GM12878 (cell line): Measurements from ENCODE around the gene SCRN2.
A peak's percentile ranks its signal among the peaks of the same experiment; 100 is the strongest.

Source experiments
- CHD1 ChIP-seq: IDR thresholded peaks from 2 replicates; pipeline ENCODE4 v1.6.1; 2012; ENCODE audit warnings: low read depth, low read length, improper control_type of control experiment
- ETV6 ChIP-seq, 2 experiments: fragments of 450-650 bp in 1 of 2; IDR thresholded peaks in 1 of 2; conservative IDR thresholded peaks in 1 of 2; 2 replicates each; pipeline ENCODE4 v1.6.1; 2014; ENCODE audit warnings: antibody characterized with exemption in 1 of 2, borderline replicate concordance in 1 of 2, low read depth in 1 of 2, mild to moderate bottlenecking in 1 of 2, moderate library complexity in 1 of 2
- EZH2 ChIP-seq: IDR thresholded peaks from 2 replicates; pipeline ENCODE4 v1.6.1; 2012; ENCODE audit warnings: low read depth, mild to moderate bottlenecking, control low read depth, inconsistent platforms, low read length, borderline replicate concordance; ENCODE audit not compliant: control insufficient read depth
- GABPA ChIP-seq: IDR thresholded peaks from 2 replicates; pipeline ENCODE4 v1.6.1; 2014; ENCODE audit warnings: antibody characterized with exemption, low read depth, mild to moderate bottlenecking, inconsistent platforms
- JUND ChIP-seq: IDR thresholded peaks from 2 replicates; pipeline ENCODE4 v1.6.1; 2012; ENCODE audit warnings: low read depth, mild to moderate bottlenecking, low read length, improper control_type of control experiment, moderate library complexity
- MXI1 ChIP-seq: fragments of 150-350 bp; IDR thresholded peaks from 2 replicates; pipeline ENCODE4 v1.6.1; 2011; ENCODE audit warnings: low read depth, mild to moderate bottlenecking, inconsistent platforms, low read length, improper control_type of control experiment
- NFIC ChIP-seq: IDR thresholded peaks from 2 replicates; pipeline ENCODE4 v1.6.1; 2012; ENCODE audit warnings: low read depth, mild to moderate bottlenecking, inconsistent platforms, low read length, moderate library complexity
- POLR2AphosphoS5 ChIP-seq: IDR thresholded peaks from 2 replicates; pipeline ENCODE4 v1.6.1; 2011; ENCODE audit warnings: mild to moderate bottlenecking, low read length, inconsistent platforms
- STAT3 ChIP-seq: IDR thresholded peaks from 2 replicates; pipeline ENCODE4 v1.6.1; 2011; ENCODE audit warnings: low read depth, low read length, improper control_type of control experiment
- TARDBP ChIP-seq: IDR thresholded peaks from 2 replicates; pipeline ENCODE4 v1.6.1; 2016; ENCODE audit warnings: borderline replicate concordance
- ZNF274 ChIP-seq: IDR thresholded peaks from one replicate; pipeline ENCODE4 v1.8.0; 2011; ENCODE audit not compliant: insufficient read length, insufficient read depth
- TF ChIP-seq, protein P1 (sequence below): fragments of 450-650 bp; IDR thresholded peaks from 2 replicates; pipeline ENCODE4 v1.6.1; 2018; ENCODE audit warnings: mild to moderate bottlenecking, low read depth, moderate library complexity; ENCODE audit not compliant: partially characterized antibody
- TF ChIP-seq, protein P2 (sequence below), 3 experiments: IDR thresholded peaks in 2 of 3; conservative IDR thresholded peaks in 1 of 3; 2 replicates each; pipeline ENCODE4 v1.5.1; 2011; ENCODE audit warnings: low read depth in 3 of 3, low read length in 3 of 3, mild to moderate bottlenecking in 3 of 3, control low read depth in 2 of 3, moderate library complexity in 2 of 3, inconsistent platforms in 1 of 3, mixed read lengths in 1 of 3; ENCODE audit not compliant: control insufficient read depth in 2 of 3, insufficient read depth in 1 of 3; ENCODE audit errors: extremely low read depth in 1 of 3
- TF ChIP-seq, protein P3 (sequence below): IDR thresholded peaks from 2 replicates; pipeline ENCODE4 v1.6.1; 2011; ENCODE audit warnings: borderline replicate concordance, low read depth, mild to moderate bottlenecking, moderate library complexity, mixed read lengths, low read length; ENCODE audit not compliant: insufficient read depth; ENCODE audit errors: extremely low read length

DNA sequence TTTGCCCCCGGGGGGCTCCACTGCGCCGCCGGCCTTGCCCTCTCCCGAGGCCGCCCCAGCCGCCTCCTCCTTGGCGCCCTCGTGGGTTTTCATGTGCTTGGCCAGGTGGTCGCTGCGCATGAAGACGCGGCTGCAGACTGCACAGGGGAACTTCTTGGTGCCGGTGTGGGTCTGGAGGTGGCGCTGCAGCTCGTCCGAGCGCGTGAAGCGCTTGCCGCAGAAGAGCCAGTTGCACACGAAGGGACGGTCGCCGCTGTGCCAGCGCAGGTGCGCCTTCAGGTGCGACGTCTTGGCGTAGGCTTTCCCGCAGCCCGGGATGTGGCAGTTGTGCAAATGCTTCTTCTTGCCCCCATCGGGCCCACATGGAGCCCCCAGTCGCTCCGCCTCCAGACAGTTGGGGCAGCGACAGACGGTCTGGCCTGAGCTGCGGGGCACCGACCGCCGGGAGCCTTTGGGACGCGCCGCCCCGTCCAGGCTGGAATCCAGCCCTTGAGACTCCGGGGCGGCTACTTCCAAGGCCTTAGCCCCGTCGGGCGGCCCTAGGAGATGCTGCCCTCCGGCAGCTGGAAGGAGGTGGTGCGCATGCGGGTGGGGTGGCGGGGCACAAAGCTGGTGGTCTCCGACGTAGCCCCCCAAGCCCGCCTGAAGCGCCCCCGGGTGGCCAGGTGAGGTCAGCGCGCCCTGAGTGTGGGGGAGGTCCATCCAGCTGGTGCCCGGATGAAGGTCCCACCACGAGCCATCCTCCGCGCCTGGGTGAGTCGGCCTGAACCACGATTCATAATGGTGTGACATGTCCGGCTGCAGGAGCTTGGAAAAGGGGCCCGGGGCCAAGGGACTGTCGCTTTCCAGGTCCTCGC, 6.5 kb upstream of the SCRN2 start:
- TF ChIP-seq, protein P1, sequence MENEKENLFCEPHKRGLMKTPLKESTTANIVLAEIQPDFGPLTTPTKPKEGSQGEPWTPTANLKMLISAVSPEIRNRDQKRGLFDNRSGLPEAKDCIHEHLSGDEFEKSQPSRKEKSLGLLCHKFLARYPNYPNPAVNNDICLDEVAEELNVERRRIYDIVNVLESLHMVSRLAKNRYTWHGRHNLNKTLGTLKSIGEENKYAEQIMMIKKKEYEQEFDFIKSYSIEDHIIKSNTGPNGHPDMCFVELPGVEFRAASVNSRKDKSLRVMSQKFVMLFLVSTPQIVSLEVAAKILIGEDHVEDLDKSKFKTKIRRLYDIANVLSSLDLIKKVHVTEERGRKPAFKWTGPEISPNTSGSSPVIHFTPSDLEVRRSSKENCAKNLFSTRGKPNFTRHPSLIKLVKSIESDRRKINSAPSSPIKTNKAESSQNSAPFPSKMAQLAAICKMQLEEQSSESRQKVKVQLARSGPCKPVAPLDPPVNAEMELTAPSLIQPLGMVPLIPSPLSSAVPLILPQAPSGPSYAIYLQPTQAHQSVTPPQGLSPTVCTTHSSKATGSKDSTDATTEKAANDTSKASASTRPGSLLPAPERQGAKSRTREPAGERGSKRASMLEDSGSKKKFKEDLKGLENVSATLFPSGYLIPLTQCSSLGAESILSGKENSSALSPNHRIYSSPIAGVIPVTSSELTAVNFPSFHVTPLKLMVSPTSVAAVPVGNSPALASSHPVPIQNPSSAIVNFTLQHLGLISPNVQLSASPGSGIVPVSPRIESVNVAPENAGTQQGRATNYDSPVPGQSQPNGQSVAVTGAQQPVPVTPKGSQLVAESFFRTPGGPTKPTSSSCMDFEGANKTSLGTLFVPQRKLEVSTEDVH, result no peak
- TF ChIP-seq TARDBP (no peak), ZNF274 (no peak), ETV6 (conservative IDR thresholded peaks at IDR 0.05 in 1 of 2, IDR thresholded peaks at IDR 0.05 in 1 of 2; ENCODE audit: borderline replicate concordance in 1 of 2, low read depth in 1 of 2) (no peak), CHD1 (no peak), GABPA (no peak), NFIC (no peak), EZH2 (no peak), STAT3 (no peak), JUND (no peak), POLR2AphosphoS5 (no peak), MXI1 (no peak)
- TF ChIP-seq, protein P2, sequence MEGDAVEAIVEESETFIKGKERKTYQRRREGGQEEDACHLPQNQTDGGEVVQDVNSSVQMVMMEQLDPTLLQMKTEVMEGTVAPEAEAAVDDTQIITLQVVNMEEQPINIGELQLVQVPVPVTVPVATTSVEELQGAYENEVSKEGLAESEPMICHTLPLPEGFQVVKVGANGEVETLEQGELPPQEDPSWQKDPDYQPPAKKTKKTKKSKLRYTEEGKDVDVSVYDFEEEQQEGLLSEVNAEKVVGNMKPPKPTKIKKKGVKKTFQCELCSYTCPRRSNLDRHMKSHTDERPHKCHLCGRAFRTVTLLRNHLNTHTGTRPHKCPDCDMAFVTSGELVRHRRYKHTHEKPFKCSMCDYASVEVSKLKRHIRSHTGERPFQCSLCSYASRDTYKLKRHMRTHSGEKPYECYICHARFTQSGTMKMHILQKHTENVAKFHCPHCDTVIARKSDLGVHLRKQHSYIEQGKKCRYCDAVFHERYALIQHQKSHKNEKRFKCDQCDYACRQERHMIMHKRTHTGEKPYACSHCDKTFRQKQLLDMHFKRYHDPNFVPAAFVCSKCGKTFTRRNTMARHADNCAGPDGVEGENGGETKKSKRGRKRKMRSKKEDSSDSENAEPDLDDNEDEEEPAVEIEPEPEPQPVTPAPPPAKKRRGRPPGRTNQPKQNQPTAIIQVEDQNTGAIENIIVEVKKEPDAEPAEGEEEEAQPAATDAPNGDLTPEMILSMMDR (IDR thresholded peaks at IDR 0.05 in 2 of 3, conservative IDR thresholded peaks at IDR 0.05 in 1 of 3; ENCODE audit: control insufficient read depth in 2 of 3, extremely low read depth in 1 of 3, insufficient read depth in 1 of 3, low read depth in 3 of 3, low read length in 3 of 3), result peak in 2 of 3 experiments; percentile 26 to 28; a peak in 2 of 6 replicates
- TF ChIP-seq, protein P3, sequence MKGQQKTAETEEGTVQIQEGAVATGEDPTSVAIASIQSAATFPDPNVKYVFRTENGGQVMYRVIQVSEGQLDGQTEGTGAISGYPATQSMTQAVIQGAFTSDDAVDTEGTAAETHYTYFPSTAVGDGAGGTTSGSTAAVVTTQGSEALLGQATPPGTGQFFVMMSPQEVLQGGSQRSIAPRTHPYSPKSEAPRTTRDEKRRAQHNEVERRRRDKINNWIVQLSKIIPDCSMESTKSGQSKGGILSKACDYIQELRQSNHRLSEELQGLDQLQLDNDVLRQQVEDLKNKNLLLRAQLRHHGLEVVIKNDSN, result no peak
